HepG2 (cell line): Measurements from ENCODE around the gene ADM5. TPM values are rescaled to one million over a fixed set of nuclear protein-coding genes. Genes with fewer than 3 reads are reported as not detected.
A peak's percentile ranks its signal among the peaks of the same experiment; 100 is the strongest.

Source experiments
- GRHL1 ChIP-seq: sonication (generic); formaldehyde crosslinking; conservative IDR thresholded peaks from 2 replicates; pipeline ENCODE4 v1.8.0; 2022; ENCODE audit warnings: missing genetic modification reagents
- NPAS2 ChIP-seq: sonication (generic); formaldehyde crosslinking; IDR thresholded peaks from 2 replicates; pipeline ENCODE4 v1.8.0; 2022; ENCODE audit warnings: mild to moderate bottlenecking, missing genetic modification reagents, borderline replicate concordance
- PHF21A ChIP-seq: sonication (generic); formaldehyde crosslinking; IDR thresholded peaks from 2 replicates; pipeline ENCODE4 v1.5.0; 2020; ENCODE audit warnings: mild to moderate bottlenecking, missing genetic modification reagents
- RFXANK ChIP-seq: IDR thresholded peaks from 2 replicates; pipeline ENCODE4 v1.6.1; 2016
- TSC22D2 ChIP-seq: sonication (generic); formaldehyde crosslinking; IDR thresholded peaks from 2 replicates; pipeline ENCODE4 v1.5.1; 2020; ENCODE audit warnings: missing genetic modification reagents, mild to moderate bottlenecking, borderline replicate concordance
- ZBTB40 ChIP-seq, 2 experiments: fragments of 450-650 bp in 1 of 2; sonication (generic) in 1 of 2; formaldehyde crosslinking in 1 of 2; IDR thresholded peaks; 2 replicates each; pipeline versions ENCODE4 v1.6.1 to v1.8.0; 2016 to 2022; ENCODE audit warnings: antibody characterized with exemption in 1 of 2, mild to moderate bottlenecking in 1 of 2, missing genetic modification reagents in 1 of 2
- ZNF678 ChIP-seq: sonication (generic); formaldehyde crosslinking; IDR thresholded peaks from 2 replicates; pipeline ENCODE4 v1.4.0; 2020; ENCODE audit warnings: mild to moderate bottlenecking, missing genetic modification reagents
- ZNF800 ChIP-seq: sonication (generic); formaldehyde crosslinking; IDR thresholded peaks from 2 replicates; pipeline ENCODE4 v1.4.0; 2020; ENCODE audit warnings: missing genetic modification reagents
- ZUFSP ChIP-seq: sonication (generic); formaldehyde crosslinking; IDR thresholded peaks from 2 replicates; pipeline ENCODE4 v1.9.0; 2021; ENCODE audit warnings: missing genetic modification reagents, mild to moderate bottlenecking, borderline replicate concordance
- polyA plus RNA-seq, 8 experiments: library from polyadenylated mRNA; depleted of rRNA in 3 of 8; stranded (reverse) in 7 of 8; unstranded in 1 of 8; fragments of >200 nt; fragmentation: Illumina TruSeq in 4 of 8; extraction: Trizol in 4 of 8; gene quantifications; 2 replicates each; pipeline versions ENCODE4 v1.2.1 to v1.2.3, GENCODE V29; 2011 to 2016; ENCODE audit warnings: low read depth in 4 of 8, missing spikeins in 1 of 8, mixed read lengths in 1 of 8; ENCODE audit not compliant: insufficient read depth in 1 of 8
- total RNA-seq, 5 experiments: library from RNA; depleted of rRNA; stranded (reverse); fragments of >200 nt; fragmentation: Illumina TruSeq; extraction: Trizol; gene quantifications; 2 replicates each; pipeline ENCODE4 v1.2.3, GENCODE V29; 2016; ENCODE audit warnings: low read depth in 1 of 5
- TF ChIP-seq, protein P1 (sequence below): sonication (generic); formaldehyde crosslinking; IDR thresholded peaks from 2 replicates; pipeline ENCODE4 v1.4.0; 2020; ENCODE audit warnings: missing genetic modification reagents

The ADM5 gene
- total and polyA plus RNA-seq, 2 of the 13 experiments (the other 11 are each of a cell fraction or from before 2014, with no cell fraction given): 2.7 to 4.1 TPM

- no peak for TF ChIP-seq ZBTB40 (IDR thresholded peaks at IDR 0.05)
- TF ChIP-seq ZBTB40 (CRISPR knock-in tag; IDR thresholded peaks at IDR 0.05): peak; percentile 71; the same call in 1 of the 2 replicates
- TF ChIP-seq NPAS2 (CRISPR knock-in tag): no peak
- TF ChIP-seq ZNF800 (CRISPR knock-in tag): peak; percentile 73; the same call in 1 of the 2 replicates
- TF ChIP-seq, protein P1, sequence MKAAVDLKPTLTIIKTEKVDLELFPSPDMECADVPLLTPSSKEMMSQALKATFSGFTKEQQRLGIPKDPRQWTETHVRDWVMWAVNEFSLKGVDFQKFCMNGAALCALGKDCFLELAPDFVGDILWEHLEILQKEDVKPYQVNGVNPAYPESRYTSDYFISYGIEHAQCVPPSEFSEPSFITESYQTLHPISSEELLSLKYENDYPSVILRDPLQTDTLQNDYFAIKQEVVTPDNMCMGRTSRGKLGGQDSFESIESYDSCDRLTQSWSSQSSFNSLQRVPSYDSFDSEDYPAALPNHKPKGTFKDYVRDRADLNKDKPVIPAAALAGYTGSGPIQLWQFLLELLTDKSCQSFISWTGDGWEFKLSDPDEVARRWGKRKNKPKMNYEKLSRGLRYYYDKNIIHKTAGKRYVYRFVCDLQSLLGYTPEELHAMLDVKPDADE: no peak
- TF ChIP-seq TSC22D2 (CRISPR knock-in tag): 0 out of 2 replicates have a peak, but pooled peaks have one; percentile 40
- no peak for TF ChIP-seq GRHL1 (CRISPR knock-in tag)
- TF ChIP-seq ZNF678 (CRISPR knock-in tag): no peak
- no peak for TF ChIP-seq ZUFSP
- no peak for TF ChIP-seq PHF21A
- no peak for TF ChIP-seq RFXANK (CRISPR knock-in tag)
Measured at GRCh38 chr19:49664171-49665035, 25.0 kb upstream of the ADM5 start (continued).
